Renal cortical epithelial cell (primary cell): ENCODE measurements around the gene CRTC1. TPM values are rescaled to one million over a fixed set of nuclear protein-coding genes. Genes with fewer than 3 reads are reported as not detected.
"Not testable (repeated sequence)": the region's sequence is repeated elsewhere in the genome, so short reads cannot be mapped to it uniquely, and the experiment has no call there.

ENCODE experiments used
- DNase-seq: peaks from one replicate; pipeline ENCODE4 v3.0.0-alpha.2; 2011; ENCODE audit warnings: low read depth
- total RNA-seq: library from RNA; depleted of rRNA; stranded (reverse); fragments of >200 nt; gene quantifications from 2 replicates; pipeline ENCODE4 v1.2.3, GENCODE V29; 2014

Gene CRTC1
- total RNA-seq, 1 donor from 2014 or later, result 3.2 TPM

GRCh38 chr19:18726846-18727245 lies 43.4 kb downstream of the CRTC1 start:
- no peak for DNase-seq

GRCh38 chr19:18727602-18728001 lies 44.1 kb downstream of the CRTC1 start:
- DNase-seq, result not testable (repeated sequence)

GRCh38 chr19:18729933-18730530 lies 46.6 kb downstream of the CRTC1 start:
- no peak for DNase-seq

- no peak for DNase-seq
Measured at GRCh38 chr19:18730885-18731513, 47.5 kb downstream of the CRTC1 start.

- DNase-seq, result peak; percentile 22
Measured at GRCh38 chr19:18731562-18732008, 48.1 kb downstream of the CRTC1 start.

GRCh38 chr19:18733196-18733647 lies 49.7 kb downstream of the CRTC1 start:
- DNase-seq, result no peak

- not testable (repeated sequence) for DNase-seq
Measured at GRCh38 chr19:18733762-18734332, 50.4 kb downstream of the CRTC1 start.

- DNase-seq, result no peak
Measured at GRCh38 chr19:18735324-18735723, 51.8 kb downstream of the CRTC1 start.

GRCh38 chr19:18735752-18736151 lies 52.3 kb downstream of the CRTC1 start:
- no peak for DNase-seq

- peak; percentile 15 for DNase-seq
Measured at GRCh38 chr19:18736415-18737336, 53.2 kb downstream of the CRTC1 start.

GRCh38 chr19:18737337-18737953 lies 54.0 kb downstream of the CRTC1 start:
- DNase-seq, result peak; percentile 16

GRCh38 chr19:18737954-18738351 lies 54.5 kb downstream of the CRTC1 start:
- DNase-seq, result peak; percentile 80

GRCh38 chr19:18738961-18739690 lies 55.6 kb downstream of the CRTC1 start:
- no peak for DNase-seq

GRCh38 chr19:18741124-18742121 lies 57.9 kb downstream of the CRTC1 start:
- peak; percentile 60 for DNase-seq

- no peak for DNase-seq
Measured at GRCh38 chr19:18742324-18742723, 58.8 kb downstream of the CRTC1 start.

GRCh38 chr19:18742838-18743783 lies 59.6 kb downstream of the CRTC1 start:
- no peak for DNase-seq

GRCh38 chr19:18743784-18744418 lies 60.4 kb downstream of the CRTC1 start:
- no peak for DNase-seq
